Spleen (tissue), 11 donors: ENCODE measurements around the gene FLRT1. TPM values are rescaled to one million over a fixed set of nuclear protein-coding genes. Genes with fewer than 3 reads are reported as not detected.

ENCODE experiments used
- DNase-seq: peaks from one replicate; pipeline ENCODE4 v3.0.0-alpha.2; 2020
- H3K27ac ChIP-seq, 8 donors: fragments of 200-600 bp; sonication (generic) in 7 of 8; 1 replicate in 4 of 8; 2 replicates in 4 of 8; pipeline versions ENCODE4 v1.5.0 to v1.8.0; 2016 to 2021; ENCODE audit warnings: inconsistent platforms in 4 of 8, mild to moderate bottlenecking in 4 of 8, moderate library complexity in 1 of 8
- H3K27me3 ChIP-seq, 7 donors: fragments of 200-600 bp; sonication (generic) in 6 of 7; replicated peaks in 1 of 7; 1 replicate in 4 of 7; 2 replicates in 3 of 7; pipeline versions ENCODE4 v1.5.0 to v1.8.0; 2016 to 2021; ENCODE audit warnings: inconsistent platforms in 3 of 7, mild to moderate bottlenecking in 1 of 7
- H3K36me3 ChIP-seq, 6 donors: fragments of 200-600 bp; sonication (generic) in 5 of 6; 1 replicate in 4 of 6; 2 replicates in 2 of 6; pipeline versions ENCODE4 v1.5.0 to v1.8.0; 2016 to 2021; ENCODE audit warnings: inconsistent platforms in 2 of 6
- H3K4me1 ChIP-seq, 6 donors: fragments of 200-600 bp; sonication (generic) in 5 of 6; 1 replicate in 3 of 6; 2 replicates in 3 of 6; pipeline versions ENCODE4 v1.5.0 to v1.8.0; 2016 to 2021; ENCODE audit warnings: inconsistent platforms in 3 of 6
- H3K4me3 ChIP-seq, 8 donors: fragments of 200-600 bp; sonication (generic) in 7 of 8; 1 replicate in 4 of 8; 2 replicates in 4 of 8; pipeline versions ENCODE4 v1.5.0 to v1.8.0; 2016 to 2021; ENCODE audit warnings: inconsistent platforms in 4 of 8, mild to moderate bottlenecking in 4 of 8, moderate library complexity in 2 of 8
- H3K9me3 ChIP-seq, 8 donors: fragments of 200-600 bp; sonication (generic) in 7 of 8; 1 replicate in 4 of 8; 2 replicates in 4 of 8; pipeline versions ENCODE4 v1.5.0 to v1.8.0; 2016 to 2021; ENCODE audit warnings: inconsistent platforms in 4 of 8
- CTCF ChIP-seq, 11 experiments: fragments of 200-600 bp in 7 of 11; fragments of 450-650 bp in 4 of 11; sonication (generic) in 4 of 11; IDR thresholded peaks in 8 of 11; conservative IDR thresholded peaks in 3 of 11; 1 replicate in 7 of 11; 2 replicates in 4 of 11; pipeline versions ENCODE4 v1.4.0 to v1.8.0; 2016 to 2021; ENCODE audit warnings: antibody characterized with exemption in 11 of 11, inconsistent platforms in 4 of 11, mild to moderate bottlenecking in 1 of 11
- POLR2A ChIP-seq, 3 donors: fragments of 450-650 bp; IDR thresholded peaks; one replicate each; pipeline ENCODE4 v1.5.1; 2017; ENCODE audit warnings: antibody characterized with exemption in 3 of 3, mild to moderate bottlenecking in 1 of 3
- POLR2AphosphoS5 ChIP-seq, 3 donors: sonication (generic); formaldehyde crosslinking; IDR thresholded peaks; one replicate each; pipeline ENCODE4 v1.5.1; 2017; ENCODE audit warnings: antibody characterized with exemption in 3 of 3
- WGBS, 5 donors: extraction: QIAGEN DNeasy Blood & Tissue Kit in 3 of 5; methylation state at CpG; one replicate each; pipeline versions ENCODE4 v1.1.5 to v1.1.7; 2013 to 2018; 5-methylcytosine and 5-hydroxymethylcytosine counted together
- intact Hi-C: fragments of 100-400 bp; cut with DNase I; formaldehyde crosslinking; loops from one replicate; pipeline ENCODE4 v1.15.0; 2023; ENCODE audit warnings: low total_unique reads
- polyA plus RNA-seq, 3 donors: library from polyadenylated mRNA; stranded (reverse); fragments of 200-250 nt; gene quantifications; one replicate each; pipeline ENCODE4 v1.2.1, GENCODE V29; 2013
- total RNA-seq, 7 donors: library from RNA; depleted of rRNA in 3 of 7; stranded (reverse); fragments of >200 nt in 3 of 7; fragmentation: NEBNext Ultra II Directional in 4 of 7; extraction: Animal tissue kit (Norgen Biotek cat#: 25700) in 4 of 7; gene quantifications; one replicate each; pipeline versions ENCODE4 v1.1.0 to v1.2.1, GENCODE V29; 2016 to 2021
- donor health status: healthy with polysubstance abuse.
- donor health status: DM: no; HTN: no; CAD: no; lungs with moderate emphysema.
- donor health status: DM: no; HTN: no; CAD: no.
- donor health status: Bipolar disorder and iron deficiency.
- donor health status: healthy.
- donor health status: DM: no; HTN: no; CAD: no.
- donor health status: DM: yes; HTN: yes; CAD: no.

The FLRT1 gene
- total and polyA plus RNA-seq, 10 donors = 0.03 to 0.51 (median 0.16) TPM; not detected in 3

- Histone ChIP-seq H3K4me1 (peaks cover 4 to 35% (median 16%) of the 10 kb centered on the region in 6 donors), H3K4me3 (no peak overlapping the region), H3K9me3 (no peaks in the 10 kb centered on the region), H3K27me3 (peaks cover 0 to 24% (median 19%) of the 10 kb centered on the region in 7 donors), H3K36me3 (no peaks in the 10 kb centered on the region), H3K27ac (no peak overlapping the region)
- no peak for DNase-seq
- intact Hi-C loops = no loop called here
- WGBS, 5 donors = 82 to 89% (median 87%) methylated on average over 12 to 15 of the region's 15 CpGs
- no peak for TF ChIP-seq CTCF (IDR thresholded peaks at IDR 0.05 in 8 of 11, conservative IDR thresholded peaks at IDR 0.05 in 3 of 11)
- no peak for TF ChIP-seq POLR2AphosphoS5 (IDR thresholded peaks at IDR 0.05)
- no peak for TF ChIP-seq POLR2A (IDR thresholded peaks at IDR 0.05)
Measured at GRCh38 chr11:64056213-64056785, 20.6 kb downstream of the FLRT1 start.

- Histone ChIP-seq H3K4me3 (no peak overlapping the region), H3K36me3 (no peaks in the 10 kb centered on the region), H3K27me3 (peaks cover 0 to 30% (median 20%) of the 10 kb centered on the region in 7 donors), H3K9me3 (no peaks in the 10 kb centered on the region), H3K4me1 (peaks cover 4 to 39% (median 18%) of the 10 kb centered on the region in 6 donors), H3K27ac (no peak overlapping the region)
- DNase-seq = no peak
- intact Hi-C loops = no loop called here
- WGBS, 5 donors = 79 to 93% (median 85%) methylated on average over 7 to 13 of the region's 13 CpGs
- no peak for TF ChIP-seq POLR2A (IDR thresholded peaks at IDR 0.05)
- no peak for TF ChIP-seq POLR2AphosphoS5 (IDR thresholded peaks at IDR 0.05)
- no peak for TF ChIP-seq CTCF (IDR thresholded peaks at IDR 0.05 in 8 of 11, conservative IDR thresholded peaks at IDR 0.05 in 3 of 11)
Measured at GRCh38 chr11:64056861-64057260, 21.1 kb downstream of the FLRT1 start.

GRCh38 chr11:64057890-64058289 is 22.2 kb downstream of the FLRT1 start:
- no peak for TF ChIP-seq POLR2A (IDR thresholded peaks at IDR 0.05)
- TF ChIP-seq POLR2AphosphoS5 (IDR thresholded peaks at IDR 0.05) = no peak
- TF ChIP-seq CTCF (IDR thresholded peaks at IDR 0.05 in 8 of 11, conservative IDR thresholded peaks at IDR 0.05 in 3 of 11) = no peak
- no peak for DNase-seq

GRCh38 chr11:64058494-64058893 is 22.8 kb downstream of the FLRT1 start:
- Histone ChIP-seq H3K36me3 (no peaks in the 10 kb centered on the region), H3K4me1 (peaks cover 4 to 39% (median 18%) of the 10 kb centered on the region in 6 donors), H3K4me3 (no peak overlapping the region), H3K27me3 (peaks cover 0 to 46% (median 28%) of the 10 kb centered on the region in 7 donors), H3K27ac (no peak overlapping the region), H3K9me3 (no peaks in the 10 kb centered on the region)
- peak in 1 of 3 donors; percentile 38 for TF ChIP-seq POLR2AphosphoS5 (IDR thresholded peaks at IDR 0.05)
- TF ChIP-seq POLR2A (IDR thresholded peaks at IDR 0.05) = no peak
- no peak for TF ChIP-seq CTCF (IDR thresholded peaks at IDR 0.05 in 8 of 11, conservative IDR thresholded peaks at IDR 0.05 in 3 of 11)
- intact Hi-C loops = no loop called here
- 70 to 95% (median 82%) methylated on average over 14 to 17 of the region's 17 CpGs for WGBS, 5 donors
- peak; percentile 79 for DNase-seq

More at GRCh38 chr11:64057890-64058289, 22.2 kb downstream of the FLRT1 start:
- no peak overlapping the region for H3K4me3 ChIP-seq
- H3K36me3 ChIP-seq = no peaks in the 10 kb centered on the region
- intact Hi-C loops = no loop called here
- peaks cover 4 to 39% (median 18%) of the 10 kb centered on the region in 6 donors for H3K4me1 ChIP-seq
- H3K27ac ChIP-seq = no peak overlapping the region
- no peaks in the 10 kb centered on the region for H3K9me3 ChIP-seq
- WGBS, 5 donors = 91 to 96% (median 94%) methylated on average over 8 to 10 of the region's 10 CpGs
- H3K27me3 ChIP-seq = peaks cover 0 to 40% (median 28%) of the 10 kb centered on the region in 7 donors
